Midbrain (tissue), 1 donor: ENCODE measurements around the gene LAMTOR3.
A peak's percentile ranks its signal among the peaks of the same experiment; 100 is the strongest.

ENCODE experiments used
- DNase-seq: peaks from one replicate; lab custom pipeline; 2025; lab: John Stamatoyannopoulos, UW

The LAMTOR3 gene

DNA sequence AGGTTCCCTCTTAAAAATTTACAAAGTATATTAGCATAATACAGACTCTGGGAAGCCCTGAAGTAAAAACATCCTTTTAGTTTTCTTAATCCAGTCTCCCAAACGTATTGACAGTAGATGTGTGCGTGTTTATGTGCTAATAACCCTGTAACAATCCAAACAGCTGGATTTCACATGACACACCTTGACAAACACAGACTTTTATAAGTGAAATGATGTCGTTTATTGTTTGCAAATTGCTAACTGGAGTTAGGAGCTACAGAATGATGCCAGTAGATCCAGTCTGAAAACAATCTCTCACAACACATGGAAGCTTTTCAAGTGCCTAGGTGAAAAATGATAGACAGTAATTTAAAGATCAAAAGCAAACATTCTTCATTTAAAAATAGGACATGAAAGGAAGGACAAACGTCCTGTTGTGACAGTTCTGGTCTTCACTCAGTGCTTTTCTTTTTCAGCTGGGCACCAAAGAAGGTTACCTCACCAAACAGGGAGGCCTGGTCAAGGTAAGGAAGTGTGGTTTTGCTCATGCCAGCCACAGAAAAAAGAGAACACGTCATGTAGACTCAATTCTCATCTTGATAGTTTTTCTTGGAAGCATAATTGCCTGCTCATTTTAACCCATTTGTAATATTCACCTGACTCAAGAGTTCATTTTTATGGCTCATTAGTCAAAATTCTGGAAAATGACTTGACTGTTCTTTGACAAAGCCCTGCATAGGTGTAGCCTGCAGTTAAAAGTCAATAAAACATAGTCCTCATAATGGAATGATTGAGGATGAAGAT lies 32.9 kb downstream of the LAMTOR3 start:
- no peak for DNase-seq

DNA sequence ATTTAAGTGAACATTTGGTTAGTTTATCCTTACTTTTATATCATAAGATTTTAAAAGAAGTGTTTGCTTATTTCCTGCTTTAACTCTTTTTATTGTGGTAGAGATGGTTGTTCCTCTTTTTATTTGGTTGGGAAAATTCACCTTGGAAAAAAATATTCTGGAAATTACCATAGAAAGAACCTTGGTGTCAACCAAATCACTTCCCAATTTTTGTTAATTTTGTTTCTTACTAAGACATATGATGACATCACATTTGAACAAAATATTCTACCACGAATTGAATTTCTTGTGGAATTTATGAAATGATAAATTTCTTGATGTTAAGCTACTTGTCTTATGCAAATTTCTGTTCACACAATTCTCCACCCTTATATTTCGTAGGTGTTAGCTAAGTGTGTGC lies 33.7 kb downstream of the LAMTOR3 start:
- no peak for DNase-seq

DNA sequence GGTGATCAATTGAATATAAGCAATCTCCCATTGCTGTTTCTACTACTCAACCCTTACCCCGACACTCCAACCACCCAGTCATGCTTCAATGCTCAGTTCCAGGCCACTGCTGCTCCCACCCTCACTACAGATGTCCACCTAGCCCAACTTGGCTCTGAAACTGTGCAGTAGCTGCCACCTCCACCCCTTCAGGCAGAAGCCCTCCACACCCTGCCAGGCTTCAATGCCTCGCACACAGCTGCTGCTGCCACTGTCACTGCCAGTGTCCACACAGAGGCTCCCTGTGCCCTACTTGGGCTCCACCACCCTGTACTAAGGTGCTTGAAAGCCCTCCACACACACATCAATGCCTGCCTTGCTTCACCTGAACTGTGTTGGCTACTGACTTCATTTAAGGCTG lies 34.6 kb downstream of the LAMTOR3 start:
- DNase-seq, result no peak

DNA sequence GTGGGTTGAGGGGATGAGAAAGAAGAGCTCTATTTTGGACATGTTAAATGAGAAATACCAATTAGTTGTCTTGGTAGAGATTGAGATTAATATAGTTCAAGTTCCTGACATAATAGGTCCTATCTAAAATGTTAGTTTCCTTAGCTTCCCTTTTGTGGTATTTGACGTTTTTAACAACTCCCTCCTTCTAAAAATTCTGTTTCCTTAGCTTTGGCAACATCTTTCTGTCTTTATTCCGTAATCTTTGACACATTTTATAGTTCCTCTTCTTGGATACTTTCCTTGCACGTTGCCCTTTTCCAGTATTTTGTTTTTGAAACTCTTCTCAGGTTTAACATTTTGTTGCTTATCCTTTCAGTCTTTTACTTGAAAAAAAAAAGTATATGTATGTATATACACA lies 36.9 kb downstream of the LAMTOR3 start:
- DNase-seq, result peak; percentile 15

DNA sequence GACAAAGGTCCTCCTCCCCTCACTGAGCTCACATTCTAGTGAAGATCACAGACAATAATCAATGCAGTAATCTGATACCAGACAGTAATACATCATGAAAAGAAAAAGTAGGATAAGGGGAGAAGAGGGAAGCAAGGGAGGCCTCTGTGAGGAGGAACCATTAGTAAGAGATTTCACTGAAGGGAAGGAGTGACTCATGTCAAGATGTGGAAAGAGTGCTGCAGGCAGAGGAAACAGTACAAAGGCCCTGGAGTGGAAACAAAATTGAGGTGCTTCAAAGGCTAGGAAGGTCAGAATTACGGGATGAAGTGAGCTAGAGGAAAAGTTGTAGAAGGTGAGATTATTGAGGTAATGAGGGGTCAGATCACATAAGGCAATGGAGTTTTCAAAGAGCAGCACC lies 38.1 kb downstream of the LAMTOR3 start:
- DNase-seq, result no peak

DNA sequence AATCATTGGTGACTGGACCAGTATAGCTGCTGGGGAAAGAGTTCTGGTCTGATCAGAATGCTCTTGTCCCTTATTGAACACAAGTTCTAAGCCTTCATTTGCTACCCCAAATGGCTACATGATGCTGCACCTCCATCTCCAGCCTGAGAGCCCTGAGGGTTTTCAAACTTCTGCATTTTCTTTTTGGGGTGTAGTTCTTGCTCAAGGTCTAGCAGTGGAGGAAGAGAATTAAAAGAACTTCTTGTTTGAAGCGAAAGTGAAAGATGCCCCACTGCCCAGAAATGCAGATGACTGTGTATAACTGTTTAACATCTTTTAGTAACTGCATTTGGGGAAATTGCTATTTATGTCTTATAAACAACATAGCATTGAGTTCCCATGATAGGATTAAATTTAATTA lies 38.5 kb downstream of the LAMTOR3 start:
- peak; percentile 22 for DNase-seq

DNA sequence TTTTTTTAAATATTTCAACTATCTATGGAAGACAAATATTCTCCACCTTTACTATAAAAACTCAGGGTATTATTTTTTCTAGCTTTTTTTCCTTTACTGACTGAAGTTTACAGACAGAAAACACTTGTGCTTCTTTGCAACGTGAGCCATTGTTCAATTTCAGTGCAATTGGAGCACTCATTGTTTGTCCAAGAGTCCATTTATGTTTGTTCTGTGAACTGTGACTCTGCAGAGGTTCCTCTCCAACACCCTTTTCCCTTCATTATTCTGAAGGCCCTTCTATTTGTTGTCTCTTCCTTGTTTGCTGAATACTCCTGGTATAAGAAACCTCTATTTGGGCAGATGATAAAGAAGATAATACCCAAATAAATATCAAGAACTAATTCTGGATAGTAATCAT lies 40.2 kb downstream of the LAMTOR3 start:
- no peak for DNase-seq

DNA sequence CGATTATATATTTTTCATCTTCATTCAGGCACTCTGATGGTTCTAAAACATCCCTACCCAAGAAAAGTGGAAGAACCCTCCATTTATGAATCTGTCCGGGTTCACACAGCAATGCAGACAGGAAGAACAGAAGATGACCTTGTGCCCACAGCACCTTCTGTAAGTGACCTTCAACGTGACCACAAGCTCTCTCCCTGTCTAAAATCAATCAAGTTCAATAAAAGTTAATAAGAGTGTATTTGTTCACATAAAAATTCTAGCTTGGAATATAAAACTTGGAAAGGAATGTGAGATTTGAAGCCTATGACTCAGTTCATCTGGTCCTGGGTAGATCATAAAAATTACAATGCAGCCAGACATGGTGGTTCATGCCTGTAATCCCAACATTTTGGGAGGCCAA lies 41.0 kb downstream of the LAMTOR3 start:
- no peak for DNase-seq

DNA sequence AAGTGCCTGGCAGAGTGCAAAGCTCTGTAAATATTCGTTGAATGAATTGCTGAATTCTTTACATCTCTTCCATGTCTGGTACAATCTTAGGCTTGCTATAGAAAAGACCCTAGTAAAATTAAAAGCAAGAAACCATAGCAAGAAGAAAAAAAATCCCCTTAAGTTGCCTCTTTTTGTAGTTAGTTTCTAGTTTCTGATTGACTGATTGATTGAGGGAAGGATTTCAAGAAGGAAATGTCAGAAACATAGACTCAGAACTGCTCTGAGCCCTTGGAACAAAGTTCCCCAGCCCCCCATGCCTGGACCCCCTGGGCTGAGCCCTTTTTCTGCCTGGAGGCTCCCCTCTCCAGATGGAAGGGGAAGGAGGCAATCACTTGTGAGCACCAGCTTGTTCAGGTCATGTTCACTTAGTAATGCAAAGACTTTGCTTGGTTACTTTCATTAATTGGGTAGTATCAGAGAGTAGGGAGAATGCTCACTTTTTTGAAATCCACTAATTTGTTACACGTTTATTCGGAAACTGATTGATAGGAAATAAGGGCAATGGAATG lies 42.0 kb downstream of the LAMTOR3 start:
- no peak for DNase-seq

DNA sequence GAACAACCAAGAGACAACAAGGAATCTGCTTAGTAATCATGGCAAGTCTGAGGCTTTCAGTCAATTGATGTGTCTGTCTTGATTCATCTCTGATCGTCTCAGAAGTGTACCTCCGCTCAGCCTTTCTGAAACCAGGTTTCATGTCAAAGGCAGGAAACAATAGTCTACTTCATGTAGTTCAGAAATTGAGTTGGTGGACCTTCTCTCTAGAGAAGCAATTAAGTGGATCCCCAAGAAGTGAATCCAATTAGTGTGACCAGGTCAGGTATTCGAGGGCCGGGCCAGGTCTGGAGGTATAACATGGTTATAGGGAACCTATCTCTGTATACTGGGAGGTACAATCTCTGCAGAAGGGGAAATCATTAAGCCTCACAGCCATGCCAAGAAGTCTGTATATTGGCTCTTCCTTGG lies 45.6 kb downstream of the LAMTOR3 start:
- no peak for DNase-seq

DNA sequence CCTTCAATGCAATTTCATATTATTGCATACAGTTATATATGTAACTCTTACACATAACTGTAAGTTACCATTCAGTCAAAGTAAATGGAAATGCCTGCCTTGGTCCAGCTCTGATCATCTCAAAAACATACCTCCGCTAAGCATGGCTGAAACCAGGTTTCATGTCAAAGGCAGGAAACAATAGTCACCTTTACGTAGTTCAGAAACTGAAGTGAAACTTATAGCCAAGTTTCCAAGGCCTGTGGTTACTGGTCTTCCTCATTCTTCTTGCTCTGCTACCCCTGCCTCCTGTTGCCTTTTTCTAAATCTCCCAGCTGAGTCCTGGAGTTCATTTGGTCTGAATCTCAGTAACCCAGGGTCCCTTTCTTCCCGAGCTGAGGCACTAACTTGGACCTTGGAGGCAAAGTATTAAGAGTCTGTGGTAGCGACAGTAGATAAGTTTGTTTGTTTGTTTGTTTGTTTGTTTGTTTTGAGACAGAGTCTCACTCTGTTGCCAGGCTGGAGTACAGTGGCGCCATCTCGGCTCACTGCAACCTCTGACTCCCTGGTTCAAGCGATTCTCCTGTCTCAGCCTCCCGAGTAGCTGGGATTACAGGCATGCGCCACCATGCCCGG lies 46.8 kb downstream of the LAMTOR3 start:
- no peak for DNase-seq

DNA sequence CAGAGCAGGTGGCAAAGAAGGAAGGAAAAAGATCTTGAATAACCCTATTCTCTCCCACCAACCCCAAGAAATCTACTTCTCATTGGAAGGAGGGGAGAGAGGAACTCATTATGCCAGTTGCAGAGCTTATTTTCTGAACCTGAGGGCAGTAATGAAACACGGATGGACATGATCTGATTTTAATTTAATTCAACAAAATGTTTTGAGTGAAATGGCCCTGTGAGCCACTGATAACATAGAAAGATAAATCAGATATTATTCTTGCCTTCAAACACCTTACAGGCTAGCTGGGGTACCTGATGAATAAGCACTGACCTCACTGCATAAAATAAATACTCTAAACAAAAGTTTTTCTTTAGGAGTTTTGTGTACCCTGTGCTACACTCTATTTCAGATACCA lies 47.3 kb downstream of the LAMTOR3 start:
- DNase-seq, result no peak

DNA sequence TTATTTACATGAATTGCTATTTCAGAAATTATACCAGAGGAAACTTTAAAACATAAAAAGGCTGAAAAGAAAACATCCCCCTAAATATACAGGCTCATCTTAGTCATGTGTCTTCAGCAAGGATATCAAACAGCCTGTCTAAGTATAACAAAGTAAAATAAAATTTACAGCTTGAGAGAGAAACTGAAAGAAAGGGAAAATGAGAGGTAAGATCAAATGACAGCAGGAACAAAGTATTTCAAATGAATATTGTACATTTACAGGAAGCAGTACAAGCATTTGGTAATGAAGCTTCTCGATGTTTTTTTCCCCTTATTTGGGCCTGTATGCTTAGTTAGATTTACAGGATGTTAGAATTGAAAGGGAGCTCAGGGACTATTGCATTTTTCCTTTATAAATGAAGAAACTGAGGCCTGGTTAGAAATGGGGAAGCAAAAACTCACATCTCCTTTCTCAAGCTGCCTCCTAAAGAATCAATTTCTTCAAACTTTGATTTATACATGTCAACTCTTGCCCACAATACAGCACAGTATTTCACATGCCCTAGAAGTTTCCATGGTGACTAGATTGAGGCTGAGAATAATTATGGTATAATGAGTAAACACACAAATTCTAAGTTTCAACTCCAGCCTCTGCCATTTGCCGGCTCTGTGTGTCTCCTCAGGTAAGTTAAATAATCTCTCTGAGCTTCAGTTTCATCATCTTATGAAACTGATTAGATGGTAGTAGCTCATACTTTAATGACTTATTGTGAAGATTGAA lies 48.3 kb downstream of the LAMTOR3 start:
- no peak for DNase-seq

DNA sequence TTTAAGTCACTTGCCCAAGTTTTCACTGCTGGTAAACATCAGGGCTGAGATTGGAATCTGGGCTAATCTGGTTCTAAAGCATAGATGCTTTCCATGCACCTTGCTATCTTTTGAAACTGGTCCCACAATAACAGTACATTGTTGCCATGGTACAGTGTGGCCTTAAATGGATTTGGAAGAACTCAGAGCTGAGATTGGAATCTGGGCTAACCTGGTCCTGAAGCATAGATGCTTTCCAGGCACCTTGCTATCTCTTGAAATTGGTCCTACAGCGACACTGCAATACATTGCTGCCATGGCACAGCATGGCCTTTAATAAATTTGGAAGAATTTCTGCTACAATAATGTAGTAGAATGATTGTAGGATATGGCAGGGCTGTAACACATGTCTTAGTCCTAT lies 49.0 kb downstream of the LAMTOR3 start:
- no peak for DNase-seq

DNA sequence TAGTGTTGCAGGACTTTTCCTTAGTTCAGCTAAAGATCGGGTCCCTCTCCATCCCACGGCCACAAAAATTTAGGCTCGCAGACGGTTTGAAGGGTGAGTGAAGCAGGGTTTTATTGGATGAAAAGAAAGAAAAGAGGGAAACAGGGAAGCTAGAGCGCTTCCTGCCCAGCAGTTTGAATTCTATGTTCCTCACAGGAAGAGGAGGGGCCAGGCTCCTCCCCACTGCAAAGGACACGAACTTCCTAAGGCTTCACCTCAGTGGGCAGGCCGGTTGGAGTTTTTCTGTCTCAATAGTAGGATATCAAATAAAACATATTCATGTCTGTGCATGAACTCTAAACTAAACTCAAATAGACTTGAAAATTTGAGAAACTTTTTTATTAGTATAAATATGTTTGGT lies 50.2 kb downstream of the LAMTOR3 start:
- DNase-seq, result no peak

DNA sequence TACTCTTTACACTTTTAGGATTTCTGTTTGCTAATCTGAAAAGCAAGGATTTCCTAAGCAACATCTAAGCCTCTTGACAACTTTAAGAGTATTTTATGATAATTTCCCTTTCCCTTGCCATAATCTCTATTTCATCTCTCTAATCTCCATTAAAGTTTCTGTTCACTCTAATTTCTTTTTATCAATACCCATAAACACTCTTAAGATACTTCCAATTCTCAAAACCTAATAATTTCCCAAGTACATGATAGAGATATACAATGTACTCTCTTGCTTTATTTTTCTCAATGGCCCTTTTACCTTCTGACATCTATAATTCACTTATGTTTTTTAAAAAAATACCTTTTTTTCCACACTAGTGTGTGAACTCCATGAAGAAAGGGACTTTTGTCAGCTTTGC lies 50.8 kb downstream of the LAMTOR3 start:
- no peak for DNase-seq

DNA sequence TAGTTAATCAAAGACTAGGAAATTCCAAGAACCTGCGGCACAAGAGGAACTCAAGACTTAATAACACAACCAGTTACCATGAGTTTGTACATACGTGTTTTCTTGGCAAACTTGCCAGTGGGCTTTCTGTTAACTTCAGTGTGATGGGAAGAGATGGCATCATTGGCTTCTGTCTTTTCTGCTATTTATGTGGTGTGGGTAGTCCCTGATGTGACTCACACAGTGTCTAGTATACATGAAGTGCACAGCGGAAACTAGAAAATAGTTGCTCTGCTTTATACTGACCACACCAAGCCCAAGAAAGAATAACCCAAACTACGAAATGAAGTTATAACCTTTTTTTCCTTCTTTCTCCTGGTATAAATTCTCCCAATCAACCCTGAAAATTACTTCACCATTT lies 53.1 kb downstream of the LAMTOR3 start:
- no peak for DNase-seq

DNA sequence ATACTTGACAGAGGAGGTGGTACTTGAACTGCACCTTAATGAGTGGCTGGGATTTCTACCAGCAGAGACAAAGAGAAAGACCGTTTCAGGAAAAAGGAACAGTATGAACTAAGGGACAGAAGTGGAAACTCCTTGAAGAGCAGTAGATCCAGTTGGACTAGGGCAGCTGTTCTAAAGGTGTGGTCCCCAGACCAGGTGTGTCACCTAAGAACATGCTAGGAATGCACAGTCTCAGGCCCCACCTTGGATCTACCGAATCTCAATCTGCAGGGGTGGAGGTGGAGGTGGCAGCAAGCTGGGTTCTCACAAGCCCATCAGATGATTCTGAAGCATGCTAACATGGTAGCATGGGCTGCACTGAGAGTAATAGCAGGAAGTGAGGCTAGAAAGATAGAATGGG lies 55.3 kb downstream of the LAMTOR3 start:
- DNase-seq, result no peak

DNA sequence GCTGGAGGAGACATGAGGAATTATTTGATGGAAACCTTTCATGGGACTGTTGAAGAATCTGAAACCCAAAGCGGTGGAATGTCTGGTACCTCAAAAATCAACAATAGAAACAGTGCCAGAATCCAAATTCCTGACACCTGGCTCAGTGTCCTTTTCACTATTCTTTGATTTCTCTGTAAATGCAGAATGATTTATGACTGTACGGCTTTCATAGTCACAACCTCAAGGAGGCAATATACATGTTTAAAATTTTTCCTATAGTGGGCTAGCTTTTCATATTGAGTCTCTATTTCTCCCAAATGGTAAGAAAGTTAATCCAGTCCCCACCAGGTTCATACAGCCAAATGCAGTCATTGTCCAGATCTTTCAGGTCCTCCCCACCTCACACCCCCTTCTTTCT lies 58.3 kb downstream of the LAMTOR3 start:
- DNase-seq, result no peak

DNA sequence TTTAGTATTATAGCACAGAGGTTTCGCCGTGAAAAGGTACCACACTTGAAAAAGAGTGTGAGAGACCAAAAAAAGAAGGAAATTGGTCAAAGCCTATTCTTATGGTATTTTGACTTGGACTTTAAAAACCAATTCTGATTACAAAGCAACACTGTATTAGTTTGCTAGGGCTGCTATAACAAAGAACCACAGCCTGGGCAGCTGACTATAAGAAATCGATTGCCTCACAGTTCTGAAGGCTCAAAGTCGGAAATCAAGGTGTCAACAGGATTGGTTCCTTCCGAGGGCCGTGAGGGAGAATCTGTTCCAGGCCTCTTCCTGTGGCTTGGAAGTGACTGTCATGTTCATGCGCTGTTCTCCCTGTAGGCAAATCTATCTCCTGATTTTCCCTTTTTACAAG lies 59.7 kb downstream of the LAMTOR3 start:
- DNase-seq, result no peak

DNA sequence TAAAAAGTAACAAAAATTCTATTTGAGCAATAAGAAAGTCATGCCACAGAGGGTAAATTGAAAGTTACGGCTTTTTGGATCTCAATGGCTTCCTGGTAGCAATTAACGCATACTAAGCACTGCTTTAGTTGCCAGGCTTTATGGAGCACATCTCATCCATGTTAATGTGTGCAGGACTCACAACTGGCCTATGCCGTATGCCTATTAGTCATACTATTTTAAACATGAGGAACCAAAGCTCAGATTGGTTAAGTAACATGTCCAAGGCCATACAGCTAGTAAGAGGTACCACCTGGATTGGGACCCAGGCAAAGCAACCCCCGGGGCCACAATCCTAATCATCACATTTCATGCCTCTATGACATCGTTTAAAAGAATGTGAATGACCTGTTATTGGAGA lies 60.5 kb downstream of the LAMTOR3 start:
- DNase-seq, result no peak

DNA sequence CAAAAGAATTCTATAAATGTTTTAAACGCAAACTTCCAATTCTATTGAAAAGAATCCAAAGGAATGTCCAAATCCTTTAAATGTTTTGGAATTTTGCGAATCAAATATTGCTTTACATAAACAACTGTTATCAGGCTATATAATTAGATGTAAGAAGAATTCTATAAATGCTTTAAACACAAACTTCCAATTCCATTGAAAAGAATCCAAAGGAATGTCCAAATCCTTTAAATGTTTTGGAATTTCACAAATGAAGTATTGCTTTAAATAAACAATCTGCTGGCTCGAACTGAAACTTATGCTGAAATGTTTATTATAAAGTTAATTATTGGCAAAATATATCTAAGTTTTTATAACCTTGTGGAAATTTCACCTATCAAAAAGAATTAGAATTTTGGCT lies 61.5 kb downstream of the LAMTOR3 start:
- DNase-seq, result no peak

DNA sequence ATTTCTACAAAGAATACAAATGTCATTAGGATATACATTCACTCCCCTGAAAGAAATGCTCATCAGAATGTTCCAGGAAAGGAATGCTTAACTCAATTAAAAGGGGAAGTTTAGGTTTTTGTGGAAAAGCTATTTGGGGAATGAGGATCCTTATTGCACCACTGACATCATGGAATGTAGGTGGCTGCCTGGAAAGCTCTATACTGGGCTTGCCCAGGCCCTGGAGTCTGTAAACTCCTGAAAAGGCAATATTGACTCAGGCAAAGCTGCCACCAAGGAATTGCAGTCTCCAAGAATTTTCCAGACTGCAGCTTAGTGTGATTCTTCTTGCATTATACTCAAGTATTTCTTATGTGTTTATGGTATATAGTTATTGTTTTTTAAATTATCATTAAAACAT lies 61.9 kb downstream of the LAMTOR3 start:
- DNase-seq, result no peak
